Measurements from ENCODE around the gene CDCP2. TPM values are rescaled to one million over a fixed set of nuclear protein-coding genes. Genes with fewer than 3 reads are reported as not detected.
"Not testable (repeated sequence)": the region's sequence is repeated elsewhere in the genome, so short reads cannot be mapped to it uniquely, and the experiment has no call there.

The CDCP2 gene
- total and polyA plus RNA-seq, 4 donors = 0.06 to 0.08 TPM; not detected in 2

GRCh38 chr1:54169068-54169467 lies 16.3 kb upstream of the CDCP2 start:
- Histone ChIP-seq H3K36me3 (ENCODE audit: control insufficient read depth, insufficient read depth, low read length) (no peaks in the 10 kb centered on the region), H3K27me3 (ENCODE audit: control insufficient read depth, insufficient read depth, low read length) (no peaks in the 10 kb centered on the region), H3K9me3 (ENCODE audit: control insufficient read depth, insufficient read depth, low read length) (no peaks in the 10 kb centered on the region), H3K27ac (ENCODE audit: low read depth, low read length) (no peak overlapping the region), H3K4me3 (ENCODE audit: low read depth, low read length) (no peak overlapping the region), H3K4me1 (ENCODE audit: control insufficient read depth, insufficient read depth, low read length) (peaks cover 6% of the 10 kb centered on the region)
- whole genome bisulfite sequencing (ENCODE audit: insufficient coverage) = 60% methylated on average over 1 of the region's 3 CpGs
- DNase-seq (ENCODE audit: low read depth in 4 of 6, low spot score in 6 of 6) = no peak

- Histone ChIP-seq H3K36me3 (ENCODE audit: control insufficient read depth, insufficient read depth, low read length) (no peaks in the 10 kb centered on the region), H3K4me1 (ENCODE audit: control insufficient read depth, insufficient read depth, low read length) (no peaks in the 10 kb centered on the region), H3K9me3 (ENCODE audit: control insufficient read depth, insufficient read depth, low read length) (no peaks in the 10 kb centered on the region), H3K27ac (ENCODE audit: low read depth, low read length) (no peak overlapping the region), H3K4me3 (ENCODE audit: low read depth, low read length) (no peak overlapping the region), H3K27me3 (ENCODE audit: control insufficient read depth, insufficient read depth, low read length) (no peaks in the 10 kb centered on the region)
- WGBS (ENCODE audit: insufficient coverage) = 93% methylated on average over 7 of the region's 8 CpGs
- DNase-seq (ENCODE audit: low read depth in 4 of 6, low spot score in 6 of 6) = no peak
These were observed 15.6 kb upstream of the CDCP2 start for GRCh38 chr1:54168206-54168965.

- no peak overlapping the region for H3K4me3 ChIP-seq (ENCODE audit: low read depth, low read length)
- no peak overlapping the region for H3K27ac ChIP-seq (ENCODE audit: low read depth, low read length)
- no peaks in the 10 kb centered on the region for H3K27me3 ChIP-seq (ENCODE audit: control insufficient read depth, insufficient read depth, low read length)
- H3K36me3 ChIP-seq (ENCODE audit: control insufficient read depth, insufficient read depth, low read length) = no peaks in the 10 kb centered on the region
- no peaks in the 10 kb centered on the region for H3K4me1 ChIP-seq (ENCODE audit: control insufficient read depth, insufficient read depth, low read length)
- H3K9me3 ChIP-seq (ENCODE audit: control insufficient read depth, insufficient read depth, low read length) = no peaks in the 10 kb centered on the region
- DNase-seq (ENCODE audit: low read depth in 4 of 6, low spot score in 6 of 6) = no peak
- WGBS (ENCODE audit: insufficient coverage) = 89% methylated on average over 7 of the region's 9 CpGs
These were observed 14.8 kb upstream of the CDCP2 start for GRCh38 chr1:54167422-54168139.

- not testable (repeated sequence) for H3K27ac ChIP-seq (ENCODE audit: low read depth, low read length); H3K9me3 ChIP-seq (ENCODE audit: control insufficient read depth, insufficient read depth, low read length); DNase-seq (ENCODE audit: low read depth in 4 of 6, low spot score in 6 of 6); H3K27me3 ChIP-seq (ENCODE audit: control insufficient read depth, insufficient read depth, low read length); H3K4me3 ChIP-seq (ENCODE audit: low read depth, low read length); H3K36me3 ChIP-seq (ENCODE audit: control insufficient read depth, insufficient read depth, low read length); H3K4me1 ChIP-seq (ENCODE audit: control insufficient read depth, insufficient read depth, low read length)
- 94% methylated on average over 6 of the region's 8 CpGs for WGBS (ENCODE audit: insufficient coverage)
These were observed 13.6 kb upstream of the CDCP2 start for GRCh38 chr1:54166357-54166756.

- H3K9me3 ChIP-seq (ENCODE audit: control insufficient read depth, insufficient read depth, low read length) = no peaks in the 10 kb centered on the region
- H3K27me3 ChIP-seq (ENCODE audit: control insufficient read depth, insufficient read depth, low read length) = no peaks in the 10 kb centered on the region
- H3K36me3 ChIP-seq (ENCODE audit: control insufficient read depth, insufficient read depth, low read length) = no peaks in the 10 kb centered on the region
- no peak for DNase-seq (ENCODE audit: low read depth in 4 of 6, low spot score in 6 of 6)
- 93% methylated on average over 15 of the region's 15 CpGs for WGBS (ENCODE audit: insufficient coverage)
- no peak overlapping the region for H3K4me3 ChIP-seq (ENCODE audit: low read depth, low read length)
- no peak overlapping the region for H3K27ac ChIP-seq (ENCODE audit: low read depth, low read length)
- no peaks in the 10 kb centered on the region for H3K4me1 ChIP-seq (ENCODE audit: control insufficient read depth, insufficient read depth, low read length)
These were observed 12.3 kb upstream of the CDCP2 start for GRCh38 chr1:54165146-54165545.

GRCh38 chr1:54163573-54163972 lies 10.8 kb upstream of the CDCP2 start:
- no peaks in the 10 kb centered on the region for H3K4me1 ChIP-seq (ENCODE audit: control insufficient read depth, insufficient read depth, low read length)
- DNase-seq (ENCODE audit: low read depth in 4 of 6, low spot score in 6 of 6) = no peak
- H3K36me3 ChIP-seq (ENCODE audit: control insufficient read depth, insufficient read depth, low read length) = no peaks in the 10 kb centered on the region
- H3K4me3 ChIP-seq (ENCODE audit: low read depth, low read length) = no peak overlapping the region
- 84% methylated on average over 4 of the region's 5 CpGs for WGBS (ENCODE audit: insufficient coverage)
- H3K27ac ChIP-seq (ENCODE audit: low read depth, low read length) = no peak overlapping the region
- H3K27me3 ChIP-seq (ENCODE audit: control insufficient read depth, insufficient read depth, low read length) = no peaks in the 10 kb centered on the region
- no peaks in the 10 kb centered on the region for H3K9me3 ChIP-seq (ENCODE audit: control insufficient read depth, insufficient read depth, low read length)

GRCh38 chr1:54163051-54163450 lies 10.3 kb upstream of the CDCP2 start:
- Histone ChIP-seq H3K27me3 (ENCODE audit: control insufficient read depth, insufficient read depth, low read length) (no peaks in the 10 kb centered on the region), H3K27ac (ENCODE audit: low read depth, low read length) (no peak overlapping the region), H3K4me3 (ENCODE audit: low read depth, low read length) (no peak overlapping the region), H3K4me1 (ENCODE audit: control insufficient read depth, insufficient read depth, low read length) (no peaks in the 10 kb centered on the region), H3K9me3 (ENCODE audit: control insufficient read depth, insufficient read depth, low read length) (no peaks in the 10 kb centered on the region), H3K36me3 (ENCODE audit: control insufficient read depth, insufficient read depth, low read length) (no peaks in the 10 kb centered on the region)
- DNase-seq (ENCODE audit: low read depth in 4 of 6, low spot score in 6 of 6) = no peak
- 90% methylated on average over 2 of the region's 3 CpGs for WGBS (ENCODE audit: insufficient coverage)

- Histone ChIP-seq H3K27me3 (ENCODE audit: control insufficient read depth, insufficient read depth, low read length) (no peaks in the 10 kb centered on the region), H3K4me3 (ENCODE audit: low read depth, low read length) (no peak overlapping the region), H3K9me3 (ENCODE audit: control insufficient read depth, insufficient read depth, low read length) (no peaks in the 10 kb centered on the region), H3K36me3 (ENCODE audit: control insufficient read depth, insufficient read depth, low read length) (no peaks in the 10 kb centered on the region), H3K27ac (ENCODE audit: low read depth, low read length) (no peak overlapping the region), H3K4me1 (ENCODE audit: control insufficient read depth, insufficient read depth, low read length) (no peaks in the 10 kb centered on the region)
- DNase-seq (ENCODE audit: low read depth in 4 of 6, low spot score in 6 of 6) = no peak
- 80% methylated on average over 5 of the region's 6 CpGs for WGBS (ENCODE audit: insufficient coverage)
These were observed 8.8 kb upstream of the CDCP2 start for GRCh38 chr1:54161495-54162168.

GRCh38 chr1:54160351-54160750 lies 7.6 kb upstream of the CDCP2 start:
- no peaks in the 10 kb centered on the region for H3K4me1 ChIP-seq (ENCODE audit: control insufficient read depth, insufficient read depth, low read length)
- no peak overlapping the region for H3K4me3 ChIP-seq (ENCODE audit: low read depth, low read length)
- no peak overlapping the region for H3K27ac ChIP-seq (ENCODE audit: low read depth, low read length)
- whole genome bisulfite sequencing (ENCODE audit: insufficient coverage) = 81% methylated on average over 2 of the region's 3 CpGs
- DNase-seq (ENCODE audit: low read depth in 4 of 6, low spot score in 6 of 6) = no peak
- no peaks in the 10 kb centered on the region for H3K27me3 ChIP-seq (ENCODE audit: control insufficient read depth, insufficient read depth, low read length)
- H3K9me3 ChIP-seq (ENCODE audit: control insufficient read depth, insufficient read depth, low read length) = no peaks in the 10 kb centered on the region
- H3K36me3 ChIP-seq (ENCODE audit: control insufficient read depth, insufficient read depth, low read length) = no peaks in the 10 kb centered on the region

Measured in spinal cord (tissue), 10 donors.